A549 treated with Hydrocortisone at 1 μM for 4 hours (cell line): ENCODE measurements around the gene C2orf42. TPM values are rescaled to one million over a fixed set of nuclear protein-coding genes. Genes with fewer than 3 reads are reported as not detected.

Experiments
- total RNA-seq: library from RNA; stranded (reverse); fragments of 200-300 nt; extraction: Qiagen RNA extraction; gene quantifications from 5 replicates; pipeline ENCODE4 v1.2.3, GENCODE V29; 2022

Gene C2orf42
- total RNA-seq, result 6.5 to 8.9 TPM (median 7.8 TPM) in 5 replicates

GRCh38 chr2:70190418-70191243, at the start of gene C2orf42:
Gene C2orf42, minus strand, starts transcription at chr2:70191019. Its CDS starts 9,034 bp downstream, at chr2:70181985.

Other genes starting within 250 kb of the C2orf42 start
- 0.22 to 0.44 TPM (median 0.25 TPM) in 5 replicates for gene ASPRV1, start 229.4 kb downstream of the C2orf42 start, total RNA-seq
- gene PCBP1, start 103.5 kb downstream of the C2orf42 start, total RNA-seq, result 386 to 412 TPM (median 402 TPM) in 5 replicates
- 38.0 to 53.1 TPM (median 45.2 TPM) in 5 replicates for gene TIA1, start 57.6 kb upstream of the C2orf42 start, total RNA-seq
- gene PCYOX1, start 67.1 kb upstream of the C2orf42 start, total RNA-seq, result 34.5 to 50.8 TPM (median 44.2 TPM) in 5 replicates
- 340 to 378 TPM (median 360 TPM) in 5 replicates for gene SNRPG, start 102.7 kb upstream of the C2orf42 start, total RNA-seq
- gene FAM136A, start 111.0 kb upstream of the C2orf42 start, total RNA-seq, result 84.0 to 96.1 TPM (median 94.6 TPM) in 5 replicates